ENCODE data around the gene KDM4B.

The KDM4B gene

GRCh38 chr19:5112175-5112574, 143.3 kb downstream of the KDM4B start:
- FAIRE-seq, result no peak

GRCh38 chr19:5112681-5113575, 144.0 kb downstream of the KDM4B start:
- no peak for FAIRE-seq

- FAIRE-seq, result no peak
These were observed 145.0 kb downstream of the KDM4B start for GRCh38 chr19:5113633-5114586.

- FAIRE-seq, result no peak
These were observed 145.8 kb downstream of the KDM4B start for GRCh38 chr19:5114727-5115126.

- no peak for FAIRE-seq
These were observed 146.4 kb downstream of the KDM4B start for GRCh38 chr19:5115351-5115750.

- FAIRE-seq, result no peak
These were observed 146.9 kb downstream of the KDM4B start for GRCh38 chr19:5115771-5116202.

- no peak for FAIRE-seq
These were observed 147.4 kb downstream of the KDM4B start for GRCh38 chr19:5116292-5116691.

GRCh38 chr19:5117421-5117820, 148.5 kb downstream of the KDM4B start:
- FAIRE-seq, result no peak

- no peak for FAIRE-seq
These were observed 149.1 kb downstream of the KDM4B start for GRCh38 chr19:5118026-5118425.

- FAIRE-seq, result no peak
These were observed 150.5 kb downstream of the KDM4B start for GRCh38 chr19:5119297-5119998.

GRCh38 chr19:5120321-5120720, 151.4 kb downstream of the KDM4B start:
- FAIRE-seq, result no peak

- no peak for FAIRE-seq
These were observed 151.9 kb downstream of the KDM4B start for GRCh38 chr19:5120833-5121232.

GRCh38 chr19:5121266-5122120, 152.6 kb downstream of the KDM4B start:
- FAIRE-seq, result no peak

- no peak for FAIRE-seq
These were observed 153.1 kb downstream of the KDM4B start for GRCh38 chr19:5122121-5122400.

- FAIRE-seq, result no peak
These were observed 153.9 kb downstream of the KDM4B start for GRCh38 chr19:5122671-5123409.

GRCh38 chr19:5123646-5124045, 154.7 kb downstream of the KDM4B start:
- no peak for FAIRE-seq

- no peak for FAIRE-seq
These were observed 155.4 kb downstream of the KDM4B start for GRCh38 chr19:5124111-5124855.

- no peak for FAIRE-seq
These were observed 156.5 kb downstream of the KDM4B start for GRCh38 chr19:5125376-5125775.

GRCh38 chr19:5125797-5126497, 157.0 kb downstream of the KDM4B start:
- no peak for FAIRE-seq

Measured in endometrium (tissue), 2 donors.